Hepatocyte (in vitro differentiated cells): ENCODE measurements around the gene BACH2. TPM values are rescaled to one million over a fixed set of nuclear protein-coding genes. Genes with fewer than 3 reads are reported as not detected.
A peak's percentile ranks its signal among the peaks of the same experiment; 100 is the strongest.

Source experiments
- DNase-seq: peaks from one replicate; pipeline ENCODE4 v3.0.0-alpha.2; 2016; ENCODE audit warnings: low spot score
- H2AFZ ChIP-seq: fragments of 200-600 bp; sonication (generic); 2 replicates; pipeline ENCODE4 v1.6.0; 2016; ENCODE audit warnings: antibody characterized with exemption, mild to moderate bottlenecking
- H3K27ac ChIP-seq: fragments of 200-600 bp; sonication (generic); 2 replicates; pipeline ENCODE4 v1.5.1; 2016; ENCODE audit warnings: mild to moderate bottlenecking
- H3K27me3 ChIP-seq: fragments of 200-600 bp; sonication (generic); 2 replicates; pipeline ENCODE4 v1.6.1; 2016
- H3K36me3 ChIP-seq: fragments of 200-600 bp; sonication (generic); replicated peaks from 2 replicates; pipeline ENCODE4 v1.5.1; 2016; ENCODE audit warnings: low read depth; ENCODE audit not compliant: insufficient read depth
- H3K4me1 ChIP-seq: fragments of 200-600 bp; sonication (generic); 2 replicates; pipeline ENCODE4 v1.5.1; 2016; ENCODE audit warnings: mild to moderate bottlenecking, moderate library complexity; ENCODE audit not compliant: insufficient read depth
- H3K4me2 ChIP-seq: fragments of 200-600 bp; sonication (generic); 2 replicates; pipeline ENCODE4 v1.6.0; 2016
- H3K4me3 ChIP-seq: fragments of 200-600 bp; sonication (generic); 2 replicates; pipeline ENCODE4 v1.5.1; 2016; ENCODE audit warnings: mild to moderate bottlenecking
- H3K79me2 ChIP-seq: fragments of 200-600 bp; sonication (generic); 2 replicates; pipeline ENCODE4 v1.6.0; 2017; ENCODE audit warnings: mild to moderate bottlenecking
- H3K9me2 ChIP-seq: fragments of 200-600 bp; sonication (generic); replicated peaks from 2 replicates; pipeline ENCODE4 v1.6.0; 2017; ENCODE audit warnings: mild to moderate bottlenecking; ENCODE audit not compliant: insufficient read depth
- H3K9me3 ChIP-seq: fragments of 200-600 bp; sonication (generic); 2 replicates; pipeline ENCODE4 v1.5.1; 2016; ENCODE audit warnings: low read depth, mild to moderate bottlenecking
- H4K20me1 ChIP-seq: fragments of 200-600 bp; sonication (generic); 2 replicates; pipeline ENCODE4 v1.6.0; 2016; ENCODE audit warnings: mild to moderate bottlenecking; ENCODE audit not compliant: insufficient read depth, poor library complexity, severe bottlenecking
- CTCF ChIP-seq: fragments of 200-600 bp; sonication (generic); IDR thresholded peaks from 2 replicates; pipeline ENCODE4 v1.5.1; 2016; ENCODE audit warnings: antibody characterized with exemption, mild to moderate bottlenecking; ENCODE audit not compliant: poor library complexity
- EZH2 ChIP-seq: fragments of 200-600 bp; sonication (generic); IDR thresholded peaks from 2 replicates; pipeline ENCODE4 v1.6.1; 2016; ENCODE audit warnings: antibody characterized with exemption, mild to moderate bottlenecking, borderline replicate concordance
- EZH2phosphoT487 ChIP-seq: fragments of 200-600 bp; sonication (generic); IDR thresholded peaks from one replicate; pipeline ENCODE4 v1.6.1; 2018; ENCODE audit warnings: antibody characterized with exemption, mild to moderate bottlenecking, low read depth, moderate library complexity; ENCODE audit not compliant: unreplicated experiment, severe bottlenecking
- WGBS: methylation state at CpG from one replicate; pipeline ENCODE4 v1.1.6; 2016; ENCODE audit warnings: low lambda C conversion rate; ENCODE audit errors: missing lambda C conversion rate; 5-methylcytosine and 5-hydroxymethylcytosine counted together
- polyA plus RNA-seq: library from polyadenylated mRNA; unstranded; fragments of >200 nt; fragmentation: Nextera tagmentation; extraction: Ambion mirVana; gene quantifications from 2 replicates; pipeline ENCODE4 v1.2.1, GENCODE V29; 2016
- total RNA-seq: library from RNA; depleted of rRNA; stranded (reverse); fragments of >200 nt; gene quantifications from 2 replicates; pipeline ENCODE4 v1.2.3, GENCODE V29; 2014

The BACH2 gene
- total and polyA plus RNA-seq, 2 experiments from 2014 or later, result 2.3 to 2.6 TPM

GRCh38 chr6:90203672-90204071 is 93.0 kb downstream of the BACH2 start:
- no peak for DNase-seq
- H3K4me1 ChIP-seq, result no peaks in the 10 kb centered on the region
- H2AFZ ChIP-seq, result no peak overlapping the region
- no peak overlapping the region for H3K4me3 ChIP-seq
- H4K20me1 ChIP-seq, result no peaks in the 10 kb centered on the region
- TF ChIP-seq CTCF, result no peak
- TF ChIP-seq EZH2phosphoT487, result no peak
- TF ChIP-seq EZH2, result no peak
- no peaks in the 10 kb centered on the region for H3K9me2 ChIP-seq
- WGBS, result 76% methylated on average over 5 of the region's 5 CpGs
- H3K79me2 ChIP-seq, result no peaks in the 10 kb centered on the region
- H3K9me3 ChIP-seq, result no peaks in the 10 kb centered on the region
- no peaks in the 10 kb centered on the region for H3K36me3 ChIP-seq
- no peak overlapping the region for H3K4me2 ChIP-seq
- H3K27me3 ChIP-seq, result no peaks in the 10 kb centered on the region
- no peak overlapping the region for H3K27ac ChIP-seq

- no peak overlapping the region for H3K4me2 ChIP-seq
- H2AFZ ChIP-seq, result no peak overlapping the region
- H3K36me3 ChIP-seq, result no peaks in the 10 kb centered on the region
- H3K4me1 ChIP-seq, result no peaks in the 10 kb centered on the region
- no peak for DNase-seq
- no peaks in the 10 kb centered on the region for H3K27me3 ChIP-seq
- H4K20me1 ChIP-seq, result no peaks in the 10 kb centered on the region
- H3K4me3 ChIP-seq, result no peak overlapping the region
- 62% methylated on average over 2 of the region's 2 CpGs for WGBS
- H3K79me2 ChIP-seq, result no peaks in the 10 kb centered on the region
- H3K9me3 ChIP-seq, result no peaks in the 10 kb centered on the region
- no peak overlapping the region for H3K27ac ChIP-seq
- no peaks in the 10 kb centered on the region for H3K9me2 ChIP-seq
- no peak for TF ChIP-seq EZH2phosphoT487
- TF ChIP-seq CTCF, result no peak
- no peak for TF ChIP-seq EZH2
These were observed 94.5 kb downstream of the BACH2 start for GRCh38 chr6:90202156-90202555.

- Histone ChIP-seq H3K27me3 (no peaks in the 10 kb centered on the region), H3K4me1 (peaks cover 17% of the 10 kb centered on the region), H4K20me1 (no peaks in the 10 kb centered on the region), H3K9me2 (no peaks in the 10 kb centered on the region), H2AFZ (no peak overlapping the region), H3K4me2 (no peak overlapping the region), H3K36me3 (no peaks in the 10 kb centered on the region), H3K4me3 (no peak overlapping the region), H3K9me3 (no peaks in the 10 kb centered on the region), H3K27ac (peak overlapping the region; percentile 39), H3K79me2 (no peaks in the 10 kb centered on the region)
- no peak for DNase-seq
- WGBS, result 69% methylated on average over 4 of the region's 4 CpGs
- no peak for TF ChIP-seq EZH2
These were observed 96.7 kb downstream of the BACH2 start for GRCh38 chr6:90199900-90200299.

GRCh38 chr6:90198758-90199425 is 97.8 kb downstream of the BACH2 start:
- TF ChIP-seq EZH2, result no peak
- no peak for TF ChIP-seq EZH2phosphoT487
- no peak for TF ChIP-seq CTCF
- no peaks in the 10 kb centered on the region for H4K20me1 ChIP-seq
- peaks cover 23% of the 10 kb centered on the region for H3K4me1 ChIP-seq
- H3K9me2 ChIP-seq, result no peaks in the 10 kb centered on the region
- H3K4me3 ChIP-seq, result no peak overlapping the region
- no peaks in the 10 kb centered on the region for H3K36me3 ChIP-seq
- H3K79me2 ChIP-seq, result no peaks in the 10 kb centered on the region
- no peak for DNase-seq
- no peak overlapping the region for H2AFZ ChIP-seq
- H3K27ac ChIP-seq, result no peak overlapping the region
- H3K27me3 ChIP-seq, result no peaks in the 10 kb centered on the region
- WGBS, result 99% methylated on average over 6 of the region's 6 CpGs
- H3K4me2 ChIP-seq, result no peak overlapping the region
- no peaks in the 10 kb centered on the region for H3K9me3 ChIP-seq
